Immature natural killer cell (primary cell): Measurements from ENCODE around the gene SERINC5. TPM values are rescaled to one million over a fixed set of nuclear protein-coding genes. Genes with fewer than 3 reads are reported as not detected.
"Not testable (repeated sequence)": the region's sequence is repeated elsewhere in the genome, so short reads cannot be mapped to it uniquely, and the experiment has no call there.

Source experiments
- DNase-seq, 3 donors: peaks; one replicate each; pipeline ENCODE4 v3.0.0; 2022; ENCODE audit warnings: mixed read lengths in 1 of 3
- H3K27ac Mint-ChIP-seq, 6 donors: one replicate each; pipeline ENCODE4 v1.8.0; 2020; ENCODE audit warnings: mixed read lengths in 6 of 6, mild to moderate bottlenecking in 5 of 6, inconsistent platforms in 4 of 6, moderate library complexity in 3 of 6
- H3K27me3 Mint-ChIP-seq, 3 donors: one replicate each; pipeline ENCODE4 v1.8.0; 2020 to 2021; ENCODE audit warnings: low read depth in 3 of 3, mild to moderate bottlenecking in 3 of 3, mixed read lengths in 3 of 3, moderate library complexity in 3 of 3, inconsistent platforms in 1 of 3
- H3K36me3 Mint-ChIP-seq, 3 donors: one replicate each; pipeline ENCODE4 v1.8.0; 2020; ENCODE audit warnings: mixed read lengths in 3 of 3, inconsistent platforms in 2 of 3, mild to moderate bottlenecking in 2 of 3
- H3K4me1 Mint-ChIP-seq, 2 donors: one replicate each; pipeline ENCODE4 v1.8.0; 2020; ENCODE audit warnings: inconsistent platforms in 2 of 2, mild to moderate bottlenecking in 2 of 2, mixed read lengths in 2 of 2, moderate library complexity in 1 of 2
- H3K4me3 Mint-ChIP-seq, 5 donors: one replicate each; pipeline ENCODE4 v1.8.0; 2020; ENCODE audit warnings: mild to moderate bottlenecking in 5 of 5, mixed read lengths in 5 of 5, inconsistent platforms in 3 of 5, moderate library complexity in 3 of 5
- H3K9me3 Mint-ChIP-seq, 6 donors: one replicate each; pipeline ENCODE4 v1.8.0; 2020; ENCODE audit warnings: mild to moderate bottlenecking in 6 of 6, mixed read lengths in 6 of 6, inconsistent platforms in 4 of 6, moderate library complexity in 3 of 6
- polyA plus RNA-seq, 3 donors: library from polyadenylated mRNA; unstranded; fragments of 300-500 nt; fragmentation: Illumina TruSeq; gene quantifications; one replicate each; pipeline ENCODE4 v1.2.3, GENCODE V29; 2021

The SERINC5 gene
- polyA plus RNA-seq, 3 donors from 2014 or later, result 0.69 to 2.3 (median 1.1) TPM

GRCh38 chr5:80215523-80215922 lies 40.3 kb downstream of the SERINC5 start:
- peaks cover 0 to 5% (median 2%) of the 10 kb centered on the region in 3 donors for H3K27me3 Mint-ChIP-seq
- peak overlapping the region in 2 of 6 donors; percentile 12 to 87 for H3K27ac Mint-ChIP-seq
- no peak for DNase-seq
- H3K4me1 Mint-ChIP-seq, result peaks cover 29 to 36% of the 10 kb centered on the region in 2 donors
- peaks cover 0 to 5% (median 0%) of the 10 kb centered on the region in 3 donors for H3K36me3 Mint-ChIP-seq
- H3K9me3 Mint-ChIP-seq, result no peaks in the 10 kb centered on the region
- peak overlapping the region in 2 of 5 donors; percentile 14 to 74 for H3K4me3 Mint-ChIP-seq

GRCh38 chr5:80213466-80213865 lies 42.4 kb downstream of the SERINC5 start:
- no peak overlapping the region for H3K4me3 Mint-ChIP-seq
- H3K27ac Mint-ChIP-seq, result no peak overlapping the region
- H3K36me3 Mint-ChIP-seq, result peaks cover 0 to 3% (median 0%) of the 10 kb centered on the region in 3 donors
- H3K9me3 Mint-ChIP-seq, result no peaks in the 10 kb centered on the region
- peaks cover 0 to 2% (median 2%) of the 10 kb centered on the region in 3 donors for H3K27me3 Mint-ChIP-seq
- peaks cover 21 to 25% of the 10 kb centered on the region in 2 donors for H3K4me1 Mint-ChIP-seq
- DNase-seq, result no peak

- Mint-ChIP-seq H3K4me1 (peaks cover 12 to 16% of the 10 kb centered on the region in 2 donors), H3K4me3 (no peak overlapping the region)
Observed at GRCh38 chr5:80212171-80212667, 43.6 kb downstream of the SERINC5 start.

GRCh38 chr5:80211327-80211726 lies 44.5 kb downstream of the SERINC5 start:
- H3K36me3 Mint-ChIP-seq, result peaks cover 0 to 3% (median 0%) of the 10 kb centered on the region in 3 donors
- peaks cover 11 to 19% of the 10 kb centered on the region in 2 donors for H3K4me1 Mint-ChIP-seq
- H3K9me3 Mint-ChIP-seq, result no peaks in the 10 kb centered on the region
- DNase-seq, result no peak
- H3K27me3 Mint-ChIP-seq, result peaks cover 0 to 2% (median 0%) of the 10 kb centered on the region in 3 donors
- no peak overlapping the region for H3K4me3 Mint-ChIP-seq
- H3K27ac Mint-ChIP-seq, result no peak overlapping the region

More at GRCh38 chr5:80212171-80212667, 43.6 kb downstream of the SERINC5 start:
- H3K27ac Mint-ChIP-seq, result no peak overlapping the region
- H3K27me3 Mint-ChIP-seq, result peaks cover 0 to 2% (median 2%) of the 10 kb centered on the region in 3 donors
- DNase-seq, result no peak
- H3K36me3 Mint-ChIP-seq, result peaks cover 0 to 3% (median 0%) of the 10 kb centered on the region in 3 donors
- H3K9me3 Mint-ChIP-seq, result no peaks in the 10 kb centered on the region

- Mint-ChIP-seq H3K27ac (no peak overlapping the region), H3K4me1 (peaks cover 8 to 13% of the 10 kb centered on the region in 2 donors), H3K4me3 (no peak overlapping the region)
Observed at GRCh38 chr5:80210014-80210413, 45.8 kb downstream of the SERINC5 start.

GRCh38 chr5:80208381-80208780 lies 47.5 kb downstream of the SERINC5 start:
- no peaks in the 10 kb centered on the region for H3K9me3 Mint-ChIP-seq
- H3K36me3 Mint-ChIP-seq, result peaks cover 0 to 3% (median 0%) of the 10 kb centered on the region in 3 donors
- H3K4me3 Mint-ChIP-seq, result no peak overlapping the region
- DNase-seq, result no peak
- H3K27me3 Mint-ChIP-seq, result no peaks in the 10 kb centered on the region
- H3K27ac Mint-ChIP-seq, result no peak overlapping the region
- H3K4me1 Mint-ChIP-seq, result peaks cover 12 to 13% of the 10 kb centered on the region in 2 donors

More at GRCh38 chr5:80210014-80210413, 45.8 kb downstream of the SERINC5 start:
- no peaks in the 10 kb centered on the region for H3K9me3 Mint-ChIP-seq
- no peaks in the 10 kb centered on the region for H3K27me3 Mint-ChIP-seq
- DNase-seq, result no peak
- peaks cover 0 to 3% (median 0%) of the 10 kb centered on the region in 3 donors for H3K36me3 Mint-ChIP-seq

GRCh38 chr5:80207832-80208231 lies 48.0 kb downstream of the SERINC5 start:
- DNase-seq, result no peak
- no peaks in the 10 kb centered on the region for H3K27me3 Mint-ChIP-seq
- peaks cover 12 to 13% of the 10 kb centered on the region in 2 donors for H3K4me1 Mint-ChIP-seq
- peaks cover 0 to 3% (median 0%) of the 10 kb centered on the region in 3 donors for H3K36me3 Mint-ChIP-seq
- no peaks in the 10 kb centered on the region for H3K9me3 Mint-ChIP-seq
- no peak overlapping the region for H3K27ac Mint-ChIP-seq
- no peak overlapping the region for H3K4me3 Mint-ChIP-seq

- no peak overlapping the region for H3K4me3 Mint-ChIP-seq
- H3K36me3 Mint-ChIP-seq, result peaks cover 4 to 8% (median 7%) of the 10 kb centered on the region in 3 donors
- peaks cover 12 to 13% of the 10 kb centered on the region in 2 donors for H3K4me1 Mint-ChIP-seq
- peak overlapping the region in 1 of 6 donors; percentile 12 for H3K27ac Mint-ChIP-seq
- H3K27me3 Mint-ChIP-seq, result no peaks in the 10 kb centered on the region
- H3K9me3 Mint-ChIP-seq, result no peaks in the 10 kb centered on the region
- DNase-seq, result no peak
Observed at GRCh38 chr5:80206282-80206681, 49.6 kb downstream of the SERINC5 start.

- Mint-ChIP-seq H3K4me3 (no peak overlapping the region), H3K4me1 (peaks cover 12 to 13% of the 10 kb centered on the region in 2 donors), H3K36me3 (peaks cover 4 to 9% (median 7%) of the 10 kb centered on the region in 3 donors), H3K27me3 (no peaks in the 10 kb centered on the region), H3K27ac (peak overlapping the region in 1 of 6 donors; percentile 27), H3K9me3 (no peaks in the 10 kb centered on the region)
- DNase-seq, result no peak
Observed at GRCh38 chr5:80205846-80206245, 50.0 kb downstream of the SERINC5 start.

GRCh38 chr5:80204808-80205614 lies 50.8 kb downstream of the SERINC5 start:
- DNase-seq, result no peak
- H3K4me1 Mint-ChIP-seq, result peaks cover 12 to 13% of the 10 kb centered on the region in 2 donors

GRCh38 chr5:80201763-80202162 lies 54.1 kb downstream of the SERINC5 start:
- Mint-ChIP-seq H3K4me1 (peaks cover 12 to 13% of the 10 kb centered on the region in 2 donors), H3K36me3 (peaks cover 8 to 13% (median 8%) of the 10 kb centered on the region in 3 donors)
- H3K27me3 Mint-ChIP-seq, DNase-seq, H3K9me3 Mint-ChIP-seq, H3K4me3 Mint-ChIP-seq, H3K27ac Mint-ChIP-seq: not testable (repeated sequence)

More at GRCh38 chr5:80204808-80205614, 50.8 kb downstream of the SERINC5 start:
- peak overlapping the region in 1 of 6 donors; percentile 27 for H3K27ac Mint-ChIP-seq
- H3K4me3 Mint-ChIP-seq, result no peak overlapping the region
- no peaks in the 10 kb centered on the region for H3K27me3 Mint-ChIP-seq
- H3K36me3 Mint-ChIP-seq, result peaks cover 4 to 13% (median 4%) of the 10 kb centered on the region in 3 donors
- H3K9me3 Mint-ChIP-seq, result no peaks in the 10 kb centered on the region

- Mint-ChIP-seq H3K27ac (no peak overlapping the region), H3K36me3 (peaks cover 8 to 21% (median 15%) of the 10 kb centered on the region in 3 donors), H3K9me3 (no peaks in the 10 kb centered on the region), H3K4me3 (no peak overlapping the region), H3K4me1 (peaks cover 0 to 1% of the 10 kb centered on the region in 2 donors), H3K27me3 (no peaks in the 10 kb centered on the region)
- DNase-seq, result no peak
Observed at GRCh38 chr5:80198920-80199319, 56.9 kb downstream of the SERINC5 start.

GRCh38 chr5:80198399-80198798 lies 57.4 kb downstream of the SERINC5 start:
- peaks cover 8 to 24% (median 15%) of the 10 kb centered on the region in 3 donors for H3K36me3 Mint-ChIP-seq
- no peaks in the 10 kb centered on the region for H3K9me3 Mint-ChIP-seq
- no peaks in the 10 kb centered on the region for H3K27me3 Mint-ChIP-seq
- DNase-seq, result no peak
- no peak overlapping the region for H3K27ac Mint-ChIP-seq
- H3K4me1 Mint-ChIP-seq, result peaks cover 1 to 2% of the 10 kb centered on the region in 2 donors
- no peak overlapping the region for H3K4me3 Mint-ChIP-seq

GRCh38 chr5:80195837-80196400 lies 59.9 kb downstream of the SERINC5 start:
- Mint-ChIP-seq H3K27ac (no peak overlapping the region), H3K27me3 (no peaks in the 10 kb centered on the region), H3K4me3 (no peak overlapping the region), H3K36me3 (peaks cover 4 to 17% (median 11%) of the 10 kb centered on the region in 3 donors), H3K9me3 (no peaks in the 10 kb centered on the region), H3K4me1 (peaks cover 13 to 22% of the 10 kb centered on the region in 2 donors)
- DNase-seq, result no peak
